ENCODE data around the gene CPN1.

DNA sequence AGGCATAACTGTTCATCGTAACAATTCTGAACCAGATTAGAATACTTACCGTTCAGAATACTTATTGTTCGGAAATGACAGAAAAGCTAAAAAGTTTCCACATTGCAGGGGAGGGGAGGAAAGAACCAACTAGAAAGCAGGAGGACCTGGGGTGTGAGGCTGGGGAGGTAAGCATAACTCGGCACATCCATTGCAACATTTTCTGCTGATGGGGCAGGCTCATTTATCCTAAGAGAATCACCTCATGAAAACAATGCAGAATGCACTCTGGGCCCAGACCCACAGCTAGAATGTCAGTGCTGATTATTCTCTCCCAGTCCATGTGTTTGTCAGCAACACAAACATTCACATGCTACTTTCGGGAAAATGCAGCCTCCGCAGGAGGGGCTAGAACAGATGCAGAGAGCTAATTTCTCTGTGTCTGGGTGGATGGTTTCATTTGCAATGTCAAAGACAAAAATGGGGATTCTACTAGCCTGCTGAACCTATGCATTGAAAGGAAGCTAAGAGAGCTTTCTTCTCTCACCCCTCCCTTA, 81.5 kb downstream of the CPN1 start:
- TF ChIP-seq, protein P1, sequence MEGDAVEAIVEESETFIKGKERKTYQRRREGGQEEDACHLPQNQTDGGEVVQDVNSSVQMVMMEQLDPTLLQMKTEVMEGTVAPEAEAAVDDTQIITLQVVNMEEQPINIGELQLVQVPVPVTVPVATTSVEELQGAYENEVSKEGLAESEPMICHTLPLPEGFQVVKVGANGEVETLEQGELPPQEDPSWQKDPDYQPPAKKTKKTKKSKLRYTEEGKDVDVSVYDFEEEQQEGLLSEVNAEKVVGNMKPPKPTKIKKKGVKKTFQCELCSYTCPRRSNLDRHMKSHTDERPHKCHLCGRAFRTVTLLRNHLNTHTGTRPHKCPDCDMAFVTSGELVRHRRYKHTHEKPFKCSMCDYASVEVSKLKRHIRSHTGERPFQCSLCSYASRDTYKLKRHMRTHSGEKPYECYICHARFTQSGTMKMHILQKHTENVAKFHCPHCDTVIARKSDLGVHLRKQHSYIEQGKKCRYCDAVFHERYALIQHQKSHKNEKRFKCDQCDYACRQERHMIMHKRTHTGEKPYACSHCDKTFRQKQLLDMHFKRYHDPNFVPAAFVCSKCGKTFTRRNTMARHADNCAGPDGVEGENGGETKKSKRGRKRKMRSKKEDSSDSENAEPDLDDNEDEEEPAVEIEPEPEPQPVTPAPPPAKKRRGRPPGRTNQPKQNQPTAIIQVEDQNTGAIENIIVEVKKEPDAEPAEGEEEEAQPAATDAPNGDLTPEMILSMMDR (IDR thresholded peaks at IDR 0.05; ENCODE audit: insufficient read depth, low read depth, low read length): no peak
- no peak for TF ChIP-seq EZH2 (IDR thresholded peaks at IDR 0.05; ENCODE audit: insufficient read depth, low read length)
